Neural cell (in vitro differentiated cells): ENCODE data around the gene SLC2A1. TPM values are rescaled to one million over a fixed set of nuclear protein-coding genes. Genes with fewer than 3 reads are reported as not detected.

Source experiments
- H2AFZ ChIP-seq: fragments of 200-600, 300-800 bp; sonication (generic), shearing (Covaris generic); 2 replicates; pipeline ENCODE4 v1.6.0; 2014; ENCODE audit warnings: low read depth, mild to moderate bottlenecking, antibody characterized with exemption, low read length, moderate library complexity
- H3F3A ChIP-seq: fragments of 200-600 bp; shearing (Covaris generic); 2 replicates; pipeline ENCODE4 v1.6.1; 2016; ENCODE audit warnings: mild to moderate bottlenecking, moderate library complexity, mixed read lengths, antibody characterized with exemption, low read length; ENCODE audit not compliant: insufficient read depth, poor library complexity, severe bottlenecking
- H3K27ac ChIP-seq: fragments of 200-600, 300-800 bp; sonication (generic), shearing (Covaris generic); 2 replicates; pipeline ENCODE4 v1.5.1; 2014; ENCODE audit warnings: mild to moderate bottlenecking, low read length, moderate library complexity
- H3K27me3 ChIP-seq: fragments of 300-800, 200-600 bp; sonication (generic), shearing (Covaris generic); 2 replicates; pipeline ENCODE4 v1.6.0; 2014; ENCODE audit warnings: mild to moderate bottlenecking, low read depth, low read length, moderate library complexity; ENCODE audit not compliant: insufficient read depth
- H3K36me3 ChIP-seq: fragments of 300-800, 200-600 bp; sonication (generic), shearing (Covaris generic); 2 replicates; pipeline ENCODE4 v1.5.1; 2014; ENCODE audit warnings: mild to moderate bottlenecking, antibody characterized with exemption, low read length, moderate library complexity; ENCODE audit not compliant: insufficient read depth
- H3K4me2 ChIP-seq: fragments of 300-800, 200-600 bp; sonication (generic), shearing (Covaris generic); 2 replicates; pipeline ENCODE4 v1.6.0; 2014; ENCODE audit warnings: mild to moderate bottlenecking, low read length
- H3K4me3 ChIP-seq: fragments of 300-800, 200-600 bp; sonication (generic), shearing (Covaris generic); 2 replicates; pipeline ENCODE4 v1.5.1; 2014; ENCODE audit warnings: mild to moderate bottlenecking, low read length, moderate library complexity
- H3K79me2 ChIP-seq: fragments of 200-600 bp; shearing (Covaris generic); replicated peaks from 2 replicates; pipeline ENCODE4 v1.6.0; 2014; ENCODE audit warnings: mild to moderate bottlenecking, low read length, moderate library complexity; ENCODE audit not compliant: insufficient read depth
- H3K9ac ChIP-seq: fragments of 300-800, 200-600 bp; sonication (generic), shearing (Covaris generic); 2 replicates; pipeline ENCODE4 v1.6.1; 2016; ENCODE audit warnings: mild to moderate bottlenecking, low read length, mixed read lengths
- H3K9me2 ChIP-seq: fragments of 200-600 bp; shearing (Covaris generic); 2 replicates; pipeline ENCODE4 v1.6.1; 2016; ENCODE audit warnings: mild to moderate bottlenecking, low read length, mixed read lengths; ENCODE audit not compliant: insufficient read depth
- H3K9me3 ChIP-seq: fragments of 200-600, 300-800 bp; sonication (generic), shearing (Covaris generic); 2 replicates; pipeline ENCODE4 v1.6.1; 2016; ENCODE audit warnings: mild to moderate bottlenecking, mixed run types, low read length, moderate library complexity, mixed read lengths
- H4K20me1 ChIP-seq: fragments of 200-600 bp; shearing (Covaris generic); 2 replicates; pipeline ENCODE4 v1.6.1; 2016; ENCODE audit warnings: mild to moderate bottlenecking, mixed run types; ENCODE audit not compliant: insufficient read depth
- EP300 ChIP-seq: fragments of 450-650 bp; conservative IDR thresholded peaks from 2 replicates; pipeline ENCODE4 v1.6.1; 2014; ENCODE audit warnings: antibody characterized with exemption, mild to moderate bottlenecking, moderate library complexity; ENCODE audit not compliant: poor library complexity, severe bottlenecking
- EZH2 ChIP-seq: fragments of 200-600, 300-800 bp; shearing (Covaris generic), sonication (generic); IDR thresholded peaks from 2 replicates; pipeline ENCODE4 v1.6.1; 2014; ENCODE audit warnings: antibody characterized with exemption, low read length, borderline replicate concordance, mild to moderate bottlenecking; ENCODE audit not compliant: insufficient read depth, poor library complexity, severe bottlenecking
- MXI1 ChIP-seq: fragments of 450-650 bp; conservative IDR thresholded peaks from 2 replicates; pipeline ENCODE4 v1.6.1; 2014; ENCODE audit warnings: antibody characterized with exemption, mild to moderate bottlenecking; ENCODE audit not compliant: poor library complexity, severe bottlenecking
- POLR2AphosphoS5 ChIP-seq: IDR thresholded peaks from 2 replicates; pipeline ENCODE4 v1.6.1; 2012
- RAD21 ChIP-seq: fragments of 450-650 bp; conservative IDR thresholded peaks from 2 replicates; pipeline ENCODE4 v1.6.1; 2014; ENCODE audit warnings: antibody characterized with exemption, mild to moderate bottlenecking, moderate library complexity
- SMC3 ChIP-seq: fragments of 450-650 bp; conservative IDR thresholded peaks from 2 replicates; pipeline ENCODE4 v1.6.1; 2014; ENCODE audit warnings: antibody characterized with exemption, mild to moderate bottlenecking, moderate library complexity; ENCODE audit not compliant: poor library complexity
- TAF1 ChIP-seq: IDR thresholded peaks from 2 replicates; pipeline ENCODE4 v1.6.1; 2012; ENCODE audit warnings: low read depth
- polyA plus RNA-seq: library from polyadenylated mRNA; depleted of rRNA; stranded (reverse); fragments of >200 nt; gene quantifications from 2 replicates; pipeline ENCODE4 v1.2.3, GENCODE V29; 2014
- TF ChIP-seq, protein P1 (sequence below): IDR thresholded peaks from 2 replicates; pipeline ENCODE4 v1.6.1; 2012; ENCODE audit warnings: borderline replicate concordance
- TF ChIP-seq, protein P2 (sequence below): fragments of 450-650 bp; IDR thresholded peaks from 2 replicates; pipeline ENCODE4 v1.5.1; 2014; ENCODE audit warnings: antibody characterized with exemption, mild to moderate bottlenecking, moderate library complexity; ENCODE audit not compliant: poor library complexity, severe bottlenecking

SLC2A1 gene
- polyA plus RNA-seq, 1 donor from 2014 or later, result 39.4 TPM

DNA sequence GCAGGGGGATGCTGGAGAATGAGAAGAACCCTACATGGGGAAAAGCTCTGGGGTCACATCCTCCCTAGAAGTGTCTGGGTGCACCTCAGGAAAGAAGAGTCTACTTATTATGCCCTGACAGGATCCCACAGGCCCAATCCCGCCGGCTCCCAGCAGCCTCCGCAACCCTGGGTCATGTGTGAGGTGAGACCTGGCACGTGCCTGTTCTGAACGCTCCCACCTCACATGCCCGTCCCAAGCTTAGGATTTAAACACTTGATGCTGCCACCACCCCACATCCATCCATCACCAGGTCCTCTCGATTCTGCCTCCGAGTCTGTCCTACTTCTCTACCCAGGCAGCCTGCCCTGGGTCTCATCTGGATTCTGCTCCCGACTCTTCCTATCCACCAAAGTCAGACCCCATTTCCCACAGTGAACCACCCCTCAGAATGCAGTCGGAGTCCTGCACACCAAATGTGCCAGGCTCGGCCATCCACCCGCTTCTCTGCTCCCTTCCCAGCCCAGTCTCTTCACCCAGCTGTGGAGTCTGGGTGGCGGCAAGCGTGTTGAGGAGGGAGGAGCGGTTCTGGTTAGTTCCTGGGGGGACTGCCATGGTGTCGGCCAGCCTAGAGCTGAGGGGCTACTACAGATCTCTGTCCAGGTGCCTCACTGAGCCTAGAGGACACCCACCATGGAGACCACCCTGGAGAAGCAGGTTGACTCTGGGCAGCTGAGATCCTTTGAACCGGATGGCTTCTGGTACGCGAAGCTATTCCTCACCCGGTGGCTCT, 23.9 kb downstream of the SLC2A1 start:
- no peak for TF ChIP-seq POLR2AphosphoS5
- TF ChIP-seq, protein P1, sequence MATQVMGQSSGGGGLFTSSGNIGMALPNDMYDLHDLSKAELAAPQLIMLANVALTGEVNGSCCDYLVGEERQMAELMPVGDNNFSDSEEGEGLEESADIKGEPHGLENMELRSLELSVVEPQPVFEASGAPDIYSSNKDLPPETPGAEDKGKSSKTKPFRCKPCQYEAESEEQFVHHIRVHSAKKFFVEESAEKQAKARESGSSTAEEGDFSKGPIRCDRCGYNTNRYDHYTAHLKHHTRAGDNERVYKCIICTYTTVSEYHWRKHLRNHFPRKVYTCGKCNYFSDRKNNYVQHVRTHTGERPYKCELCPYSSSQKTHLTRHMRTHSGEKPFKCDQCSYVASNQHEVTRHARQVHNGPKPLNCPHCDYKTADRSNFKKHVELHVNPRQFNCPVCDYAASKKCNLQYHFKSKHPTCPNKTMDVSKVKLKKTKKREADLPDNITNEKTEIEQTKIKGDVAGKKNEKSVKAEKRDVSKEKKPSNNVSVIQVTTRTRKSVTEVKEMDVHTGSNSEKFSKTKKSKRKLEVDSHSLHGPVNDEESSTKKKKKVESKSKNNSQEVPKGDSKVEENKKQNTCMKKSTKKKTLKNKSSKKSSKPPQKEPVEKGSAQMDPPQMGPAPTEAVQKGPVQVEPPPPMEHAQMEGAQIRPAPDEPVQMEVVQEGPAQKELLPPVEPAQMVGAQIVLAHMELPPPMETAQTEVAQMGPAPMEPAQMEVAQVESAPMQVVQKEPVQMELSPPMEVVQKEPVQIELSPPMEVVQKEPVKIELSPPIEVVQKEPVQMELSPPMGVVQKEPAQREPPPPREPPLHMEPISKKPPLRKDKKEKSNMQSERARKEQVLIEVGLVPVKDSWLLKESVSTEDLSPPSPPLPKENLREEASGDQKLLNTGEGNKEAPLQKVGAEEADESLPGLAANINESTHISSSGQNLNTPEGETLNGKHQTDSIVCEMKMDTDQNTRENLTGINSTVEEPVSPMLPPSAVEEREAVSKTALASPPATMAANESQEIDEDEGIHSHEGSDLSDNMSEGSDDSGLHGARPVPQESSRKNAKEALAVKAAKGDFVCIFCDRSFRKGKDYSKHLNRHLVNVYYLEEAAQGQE, result no peak
- no peak for TF ChIP-seq RAD21
- no peak for TF ChIP-seq TAF1
- TF ChIP-seq, protein P2, sequence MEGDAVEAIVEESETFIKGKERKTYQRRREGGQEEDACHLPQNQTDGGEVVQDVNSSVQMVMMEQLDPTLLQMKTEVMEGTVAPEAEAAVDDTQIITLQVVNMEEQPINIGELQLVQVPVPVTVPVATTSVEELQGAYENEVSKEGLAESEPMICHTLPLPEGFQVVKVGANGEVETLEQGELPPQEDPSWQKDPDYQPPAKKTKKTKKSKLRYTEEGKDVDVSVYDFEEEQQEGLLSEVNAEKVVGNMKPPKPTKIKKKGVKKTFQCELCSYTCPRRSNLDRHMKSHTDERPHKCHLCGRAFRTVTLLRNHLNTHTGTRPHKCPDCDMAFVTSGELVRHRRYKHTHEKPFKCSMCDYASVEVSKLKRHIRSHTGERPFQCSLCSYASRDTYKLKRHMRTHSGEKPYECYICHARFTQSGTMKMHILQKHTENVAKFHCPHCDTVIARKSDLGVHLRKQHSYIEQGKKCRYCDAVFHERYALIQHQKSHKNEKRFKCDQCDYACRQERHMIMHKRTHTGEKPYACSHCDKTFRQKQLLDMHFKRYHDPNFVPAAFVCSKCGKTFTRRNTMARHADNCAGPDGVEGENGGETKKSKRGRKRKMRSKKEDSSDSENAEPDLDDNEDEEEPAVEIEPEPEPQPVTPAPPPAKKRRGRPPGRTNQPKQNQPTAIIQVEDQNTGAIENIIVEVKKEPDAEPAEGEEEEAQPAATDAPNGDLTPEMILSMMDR, result no peak
- no peak for TF ChIP-seq EZH2
- no peak for TF ChIP-seq EP300
- TF ChIP-seq MXI1, result no peak
- no peak for TF ChIP-seq SMC3
- Histone ChIP-seq H3K4me2 (no peak overlapping the region), H3K79me2 (peaks cover 6% of the 10 kb centered on the region), H3K9ac (no peak overlapping the region), H3K27me3 (no peaks in the 10 kb centered on the region), H3K27ac (no peak overlapping the region), H3K9me2 (no peaks in the 10 kb centered on the region), H4K20me1 (no peaks in the 10 kb centered on the region), H3K9me3 (no peaks in the 10 kb centered on the region), H3K4me3 (no peak overlapping the region), H2AFZ (no peak overlapping the region), H3K36me3 (peaks cover 7% of the 10 kb centered on the region), H3F3A (no peaks in the 10 kb centered on the region)

DNA sequence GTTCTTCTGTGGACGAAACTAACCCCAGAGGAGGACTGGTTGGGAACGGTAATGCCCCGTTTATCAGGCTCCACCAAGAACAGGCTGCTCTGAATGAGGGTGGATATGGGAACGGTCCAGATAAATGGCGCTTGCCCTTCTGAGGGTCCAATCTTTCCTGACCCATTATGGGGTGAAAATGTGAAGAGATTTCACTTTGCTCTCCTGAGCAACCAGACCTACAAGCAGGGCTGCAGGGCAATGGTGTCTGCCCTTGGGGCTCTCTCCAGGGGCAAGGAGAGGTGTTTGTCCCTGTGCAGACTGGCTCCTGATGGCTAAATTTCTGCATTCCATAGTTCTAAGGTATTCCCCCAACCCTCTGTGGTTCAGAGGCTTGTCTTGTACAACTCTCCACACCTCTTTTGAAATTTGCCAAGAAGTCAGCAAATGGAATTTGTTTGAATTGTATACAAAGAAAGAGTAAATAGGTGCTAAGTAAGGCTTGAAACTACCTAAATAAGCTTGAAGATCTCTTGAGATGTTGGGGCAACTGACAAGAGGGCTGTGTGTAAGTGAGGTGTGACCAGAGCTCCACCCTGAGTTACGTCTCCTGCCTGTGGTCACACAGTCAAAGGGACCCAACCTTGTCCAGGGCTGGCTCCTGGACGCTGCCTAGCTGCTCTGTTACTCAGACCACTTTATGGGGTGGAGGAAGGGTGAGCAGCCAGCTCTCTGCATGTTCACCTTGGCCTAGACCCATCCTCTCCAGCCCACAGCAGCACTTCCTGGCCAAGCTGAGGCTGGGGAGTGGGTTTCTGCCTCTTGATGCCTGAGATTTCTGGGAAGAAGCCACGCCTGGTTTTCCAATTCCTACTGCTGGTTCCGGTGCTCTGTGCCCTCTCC, 24.8 kb downstream of the SLC2A1 start:
- Histone ChIP-seq H3K9me2 (no peaks in the 10 kb centered on the region), H3K4me2 (no peak overlapping the region), H4K20me1 (no peaks in the 10 kb centered on the region), H3K9ac (no peak overlapping the region), H3K27me3 (no peaks in the 10 kb centered on the region), H3K4me3 (no peak overlapping the region), H3K79me2 (peaks cover 6% of the 10 kb centered on the region), H3K36me3 (peaks cover 3% of the 10 kb centered on the region), H2AFZ (no peak overlapping the region), H3K27ac (no peak overlapping the region), H3F3A (no peaks in the 10 kb centered on the region), H3K9me3 (no peaks in the 10 kb centered on the region)
- TF ChIP-seq EZH2, result no peak
- no peak for TF ChIP-seq TAF1
- TF ChIP-seq MXI1, result no peak
- no peak for TF ChIP-seq RAD21
- TF ChIP-seq EP300, result no peak
- TF ChIP-seq, protein P2, result no peak
- no peak for TF ChIP-seq SMC3
- no peak for TF ChIP-seq POLR2AphosphoS5
- TF ChIP-seq, protein P1, result no peak
